SK-N-SH (cell line): ENCODE measurements around the gene CXorf65.

Source experiments
- GABPA ChIP-seq: IDR thresholded peaks from 2 replicates; pipeline ENCODE4 v1.4.0; 2012; ENCODE audit warnings: low read depth, mild to moderate bottlenecking
- NFIC ChIP-seq: IDR thresholded peaks from 2 replicates; pipeline ENCODE4 v1.4.0; 2012; ENCODE audit warnings: borderline replicate concordance
- TF ChIP-seq, protein P1 (sequence below): fragments of 200-600 bp; sonication (generic); IDR thresholded peaks from 2 replicates; pipeline ENCODE4 v1.6.1; 2017; ENCODE audit warnings: antibody characterized with exemption, mild to moderate bottlenecking, moderate library complexity

- TF ChIP-seq NFIC (no peak), GABPA (no peak)
- TF ChIP-seq, protein P1, sequence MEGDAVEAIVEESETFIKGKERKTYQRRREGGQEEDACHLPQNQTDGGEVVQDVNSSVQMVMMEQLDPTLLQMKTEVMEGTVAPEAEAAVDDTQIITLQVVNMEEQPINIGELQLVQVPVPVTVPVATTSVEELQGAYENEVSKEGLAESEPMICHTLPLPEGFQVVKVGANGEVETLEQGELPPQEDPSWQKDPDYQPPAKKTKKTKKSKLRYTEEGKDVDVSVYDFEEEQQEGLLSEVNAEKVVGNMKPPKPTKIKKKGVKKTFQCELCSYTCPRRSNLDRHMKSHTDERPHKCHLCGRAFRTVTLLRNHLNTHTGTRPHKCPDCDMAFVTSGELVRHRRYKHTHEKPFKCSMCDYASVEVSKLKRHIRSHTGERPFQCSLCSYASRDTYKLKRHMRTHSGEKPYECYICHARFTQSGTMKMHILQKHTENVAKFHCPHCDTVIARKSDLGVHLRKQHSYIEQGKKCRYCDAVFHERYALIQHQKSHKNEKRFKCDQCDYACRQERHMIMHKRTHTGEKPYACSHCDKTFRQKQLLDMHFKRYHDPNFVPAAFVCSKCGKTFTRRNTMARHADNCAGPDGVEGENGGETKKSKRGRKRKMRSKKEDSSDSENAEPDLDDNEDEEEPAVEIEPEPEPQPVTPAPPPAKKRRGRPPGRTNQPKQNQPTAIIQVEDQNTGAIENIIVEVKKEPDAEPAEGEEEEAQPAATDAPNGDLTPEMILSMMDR = no peak
Measured at GRCh38 chrX:71154196-71154595, 47.7 kb upstream of the CXorf65 start.
